Kidney (tissue), 14 donors: ENCODE data around the gene OR6F1. TPM values are rescaled to one million over a fixed set of nuclear protein-coding genes. Genes with fewer than 3 reads are reported as not detected.

Experiments used
- DNase-seq, 5 donors: peaks; one replicate each; pipeline ENCODE4 v3.0.0-alpha.2; 2013 to 2020
- FAIRE-seq: peaks from 2 replicates; lab custom pipeline; 2012; peaks lifted over from hg19 to GRCh38; lab: Jason Lieb, UNC
- H3K27ac ChIP-seq, 2 donors: one replicate each; pipeline ENCODE4 v1.7.0; 2013; ENCODE audit warnings: low read depth in 2 of 2, low read length in 2 of 2, inconsistent platforms in 1 of 2
- H3K27me3 ChIP-seq: one replicate; pipeline ENCODE4 v1.7.1; 2013; ENCODE audit warnings: low read length, inconsistent platforms; ENCODE audit not compliant: control insufficient read depth, insufficient read depth
- H3K36me3 ChIP-seq, 3 donors: one replicate each; pipeline versions ENCODE4 v1.7.0 to v1.7.1; 2013; ENCODE audit warnings: low read length in 3 of 3, control low read depth in 1 of 3, inconsistent platforms in 1 of 3; ENCODE audit not compliant: insufficient read depth in 3 of 3, control insufficient read depth in 2 of 3
- H3K4me1 ChIP-seq, 3 donors: one replicate each; pipeline versions ENCODE4 v1.7.0 to v1.7.1; 2013; ENCODE audit warnings: low read length in 3 of 3, inconsistent platforms in 1 of 3, low read depth in 1 of 3; ENCODE audit not compliant: control insufficient read depth in 2 of 3, insufficient read depth in 2 of 3
- H3K4me3 ChIP-seq, 3 donors: one replicate each; pipeline versions ENCODE4 v1.7.0 to v1.8.1; 2013; ENCODE audit warnings: low read length in 3 of 3, control low read depth in 1 of 3, inconsistent platforms in 1 of 3
- H3K9ac ChIP-seq, 3 donors: one replicate each; pipeline versions ENCODE4 v1.7.0 to v1.7.1; 2013; ENCODE audit warnings: low read length in 3 of 3, control low read depth in 1 of 3, inconsistent platforms in 1 of 3
- H3K9me3 ChIP-seq, 3 donors: one replicate each; pipeline versions ENCODE4 v1.7.0 to v1.7.1; 2013; ENCODE audit warnings: low read length in 3 of 3, control low read depth in 1 of 3, inconsistent platforms in 1 of 3; ENCODE audit not compliant: control insufficient read depth in 2 of 3, insufficient read depth in 1 of 3
- CTCF ChIP-seq: IDR thresholded peaks from 3 replicates; pipeline ENCODE4 v1.5.1; 2012; ENCODE audit warnings: mild to moderate bottlenecking, moderate library complexity, borderline replicate concordance; ENCODE audit not compliant: insufficient read depth; ENCODE audit errors: extremely low read depth
- intact Hi-C: fragments of 100-400 bp; cut with DNase I; formaldehyde crosslinking; loops from one replicate; pipeline ENCODE4 v1.11.1; 2022
- polyA plus RNA-seq: library from polyadenylated mRNA; stranded (reverse); fragments of 350-450 nt; fragmentation: Illumina TruSeq; extraction: RNeasy Lipid Tissue Mini Kit (QIAGEN cat#74804); gene quantifications from one replicate; pipeline ENCODE4 v1.2.3, GENCODE V29; 2014; ENCODE audit warnings: low read depth, low replicate concordance; ENCODE audit not compliant: insufficient read depth
- total RNA-seq: library from RNA; stranded (reverse); fragmentation: NEBNext Ultra II Directional; extraction: Animal tissue kit (Norgen Biotek cat#: 25700); gene quantifications from one replicate; pipeline ENCODE4 v1.2.1, GENCODE V29; 2021
- donor health status: control.
- donor health status: control.
- donor health status: control.
- donor health status: control.
- donor health status: control.
- donor health status: DM: yes; HTN: yes; CAD: no.
- donor health status: Normal renal cell carcinoma (clear cell type).

The OR6F1 gene
- total and polyA plus RNA-seq, 2 donors from 2014 or later: not detected

DNA sequence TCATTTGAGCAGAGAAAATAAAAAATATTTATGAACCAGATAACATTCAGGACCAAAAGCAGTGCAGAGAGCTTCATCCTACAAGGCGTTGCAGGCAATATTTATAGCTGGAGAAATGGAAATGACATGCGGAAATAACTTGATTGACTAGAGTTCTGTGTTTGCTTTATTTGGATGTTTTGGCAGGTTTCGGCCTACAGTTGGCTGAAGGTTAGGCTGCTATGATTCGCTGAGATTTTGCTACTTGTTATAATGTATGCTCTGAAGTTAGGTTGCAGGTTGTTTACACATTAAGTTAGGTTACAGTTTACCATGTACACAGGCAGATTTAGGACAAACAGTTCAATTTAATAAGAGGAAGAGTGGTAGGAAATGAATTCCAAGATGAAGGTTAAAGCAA, 36.3 kb downstream of the OR6F1 start:
- Histone ChIP-seq H3K27me3 (no peaks in the 10 kb centered on the region), H3K9me3 (no peaks in the 10 kb centered on the region), H3K27ac (no peak overlapping the region), H3K4me3 (no peak overlapping the region), H3K4me1 (no peaks in the 10 kb centered on the region), H3K36me3 (no peaks in the 10 kb centered on the region), H3K9ac (no peak overlapping the region)
- intact Hi-C loops: no loop called here
- no peak for TF ChIP-seq CTCF
- DNase-seq (no peak), FAIRE-seq (no peak)

DNA sequence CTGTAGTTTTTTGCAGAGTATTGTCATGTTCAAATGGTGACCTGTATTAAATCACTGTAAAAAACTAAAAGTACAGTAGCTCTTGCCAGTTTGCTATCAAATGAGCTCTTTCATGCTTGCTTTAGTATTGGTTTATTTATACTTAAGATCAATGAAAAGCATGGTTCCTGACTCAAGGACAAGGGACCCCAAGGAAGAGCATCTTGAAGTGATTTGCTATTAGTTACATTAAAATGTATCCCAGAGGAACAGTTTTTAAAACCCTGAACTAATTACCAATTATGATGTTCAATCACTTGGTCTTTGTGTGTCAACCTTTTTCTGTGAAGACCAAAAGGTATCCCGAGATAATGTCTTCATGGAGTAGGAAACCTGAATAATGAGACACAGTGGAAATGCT, 36.8 kb downstream of the OR6F1 start, which contains the start of gene OR13G1:
Gene OR13G1 (minus strand): TSS at position 101 of the 400 bp plus-strand sequence. CDS start 6,698 bp downstream, outside the sequence.
- H3K4me1 ChIP-seq: no peaks in the 10 kb centered on the region
- no peaks in the 10 kb centered on the region for H3K9me3 ChIP-seq
- no peak within 1 kb of the TSS for H3K27ac ChIP-seq
- no peak for FAIRE-seq
- H3K9ac ChIP-seq: no peak within 1 kb of the TSS
- no peaks in the 10 kb centered on the region for H3K36me3 ChIP-seq
- no peak within 1 kb of the TSS for H3K4me3 ChIP-seq
- TF ChIP-seq CTCF: no peak
- intact Hi-C loops: no loop called here
- DNase-seq: no peak
- no peaks in the 10 kb centered on the region for H3K27me3 ChIP-seq

- H3K4me3 ChIP-seq: no peak overlapping the region
- intact Hi-C loops: no loop called here
- no peak overlapping the region for H3K9ac ChIP-seq
- H3K4me1 ChIP-seq: no peaks in the 10 kb centered on the region
- TF ChIP-seq CTCF: no peak
- no peak overlapping the region for H3K27ac ChIP-seq
- no peaks in the 10 kb centered on the region for H3K9me3 ChIP-seq
- FAIRE-seq: peak; percentile 39
- DNase-seq: no peak
- H3K27me3 ChIP-seq: no peaks in the 10 kb centered on the region
- no peaks in the 10 kb centered on the region for H3K36me3 ChIP-seq
Measured at GRCh38 chr1:247669225-247669624, 47.2 kb downstream of the OR6F1 start.

Other genes with a start within 250 kb of the OR6F1 start
- gene OR2C3, start 180.2 kb downstream of the OR6F1 start, total RNA-seq: 0.06 TPM
- not detected for gene OR2C3, start 180.2 kb downstream of the OR6F1 start, polyA plus RNA-seq
- 1.8 TPM for gene GCSAML, start 167.5 kb downstream of the OR6F1 start, total RNA-seq
- not detected for gene GCSAML, start 167.5 kb downstream of the OR6F1 start, polyA plus RNA-seq
- gene OR2G2, start 128.3 kb downstream of the OR6F1 start, total RNA-seq: not detected
- gene OR2G2, start 128.3 kb downstream of the OR6F1 start, polyA plus RNA-seq: not detected
- gene OR2G3, start 111.1 kb downstream of the OR6F1 start, total RNA-seq: not detected
- gene OR2G3, start 111.1 kb downstream of the OR6F1 start, polyA plus RNA-seq: not detected
- gene OR13G1, start 36.9 kb downstream of the OR6F1 start, total RNA-seq: not detected
- not detected for gene OR13G1, start 36.9 kb downstream of the OR6F1 start, polyA plus RNA-seq
- gene OR14K1, start 22.0 kb upstream of the OR6F1 start, total RNA-seq: not detected
- not detected for gene OR14K1, start 22.0 kb upstream of the OR6F1 start, polyA plus RNA-seq
- gene OR14A2, start 31.5 kb upstream of the OR6F1 start, total RNA-seq: not detected
- gene OR14A2, start 31.5 kb upstream of the OR6F1 start, polyA plus RNA-seq: not detected
- not detected for gene OR1C1, start 43.9 kb upstream of the OR6F1 start, total RNA-seq
- gene OR1C1, start 43.9 kb upstream of the OR6F1 start, polyA plus RNA-seq: not detected
- not detected for gene OR14A16, start 107.5 kb upstream of the OR6F1 start, total RNA-seq
- gene OR14A16, start 107.5 kb upstream of the OR6F1 start, polyA plus RNA-seq: not detected
- not detected for gene OR11L1, start 125.2 kb upstream of the OR6F1 start, total RNA-seq
- not detected for gene OR11L1, start 125.2 kb upstream of the OR6F1 start, polyA plus RNA-seq
- 0.50 TPM for gene TRIM58, start 140.5 kb upstream of the OR6F1 start, total RNA-seq
- gene TRIM58, start 140.5 kb upstream of the OR6F1 start, polyA plus RNA-seq: 0.11 TPM
- not detected for gene OR2W3, start 178.9 kb upstream of the OR6F1 start, total RNA-seq
- not detected for gene OR2W3, start 178.9 kb upstream of the OR6F1 start, polyA plus RNA-seq
- not detected for gene OR2T8, start 203.6 kb upstream of the OR6F1 start, total RNA-seq
- not detected for gene OR2T8, start 203.6 kb upstream of the OR6F1 start, polyA plus RNA-seq
- gene OR2AJ1, start 208.2 kb upstream of the OR6F1 start, total RNA-seq: not detected
- gene OR2AJ1, start 208.2 kb upstream of the OR6F1 start, polyA plus RNA-seq: not detected
- gene OR2L8, start 232.2 kb upstream of the OR6F1 start, total RNA-seq: not detected
- not detected for gene OR2L8, start 232.2 kb upstream of the OR6F1 start, polyA plus RNA-seq
- not detected for gene OR2AK2, start 248.6 kb upstream of the OR6F1 start, total RNA-seq
- not detected for gene OR2AK2, start 248.6 kb upstream of the OR6F1 start, polyA plus RNA-seq